Measurements from ENCODE around the gene EIF2B2. TPM values are rescaled to one million over a fixed set of nuclear protein-coding genes. Genes with fewer than 3 reads are reported as not detected.

EIF2B2 gene
- polyA plus RNA-seq, 3 donors from 2014 or later: 32.6 to 64.5 (median 57.4) TPM

Other genes starting within 250 kb of the EIF2B2 start
- gene YLPM1, start 239.6 kb upstream of the EIF2B2 start, polyA plus RNA-seq: 10 to 100 TPM in 1 of 3 donors, 1 to 10 TPM in 2; 3.8 to 17.2 (median 4.8) TPM
- gene PROX2, start 126.8 kb upstream of the EIF2B2 start, polyA plus RNA-seq: 1 to 10 TPM in 1 of 3 donors, not detected in 2; 1.7 TPM
- 10 to 100 TPM in 1 of 3 donors, 1 to 10 TPM in 2; 7.7 to 13.1 (median 9.0) TPM for gene DLST, start 121.0 kb upstream of the EIF2B2 start, polyA plus RNA-seq
- 1 to 10 TPM in 1 of 3 donors, under 1 TPM in 1, not detected in 1; 0.34 to 1.3 TPM for gene RPS6KL1, start 79.7 kb upstream of the EIF2B2 start, polyA plus RNA-seq
- under 1 TPM in 2 of 3 donors, not detected in 1; 0.06 to 0.07 TPM for gene PGF, start 47.3 kb upstream of the EIF2B2 start, polyA plus RNA-seq
- gene MLH3, start 48.5 kb downstream of the EIF2B2 start, polyA plus RNA-seq: 10 to 100 TPM in 1 of 3 donors, 1 to 10 TPM in 1, under 1 TPM in 1; 0.38 to 12.9 (median 6.3) TPM
- 10 to 100 TPM; 14.1 to 19.6 (median 15.4) TPM for gene ACYP1, start 61.1 kb downstream of the EIF2B2 start, polyA plus RNA-seq
- under 1 TPM in 1 of 3 donors, not detected in 2; 0.58 TPM for gene ZC2HC1C, start 66.7 kb downstream of the EIF2B2 start, polyA plus RNA-seq
- gene NEK9, start 124.1 kb downstream of the EIF2B2 start, polyA plus RNA-seq: 10 to 100 TPM; 10.4 to 15.2 (median 12.4) TPM
- 100 to 1,000 TPM; 379 to 442 (median 439) TPM for gene TMED10, start 173.7 kb downstream of the EIF2B2 start, polyA plus RNA-seq

All from immature natural killer cell (primary cell).